ENCODE results near the gene ANGPTL8.

The ANGPTL8 gene

DNA sequence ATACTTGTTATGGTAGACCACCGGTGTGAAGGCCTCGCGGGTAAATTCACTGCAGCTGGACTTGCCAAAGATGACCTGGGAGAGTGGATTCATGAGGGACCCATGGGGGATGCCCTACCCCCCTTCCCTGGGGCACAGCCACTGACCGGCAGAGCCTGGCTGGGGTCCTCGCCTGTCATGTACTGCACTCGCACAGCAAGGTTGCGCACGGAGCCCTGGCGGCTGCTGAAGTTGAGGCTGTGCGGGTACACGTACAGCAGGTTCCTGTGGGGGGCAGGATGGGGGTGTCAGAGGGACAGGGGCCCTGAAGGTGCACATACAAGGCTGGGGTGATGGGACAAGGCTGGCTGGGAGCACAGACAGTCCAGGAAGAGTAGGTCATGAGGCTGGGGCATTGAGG, 1.4 kb upstream of the ANGPTL8 start:
- DNase-seq = no peak

DNA sequence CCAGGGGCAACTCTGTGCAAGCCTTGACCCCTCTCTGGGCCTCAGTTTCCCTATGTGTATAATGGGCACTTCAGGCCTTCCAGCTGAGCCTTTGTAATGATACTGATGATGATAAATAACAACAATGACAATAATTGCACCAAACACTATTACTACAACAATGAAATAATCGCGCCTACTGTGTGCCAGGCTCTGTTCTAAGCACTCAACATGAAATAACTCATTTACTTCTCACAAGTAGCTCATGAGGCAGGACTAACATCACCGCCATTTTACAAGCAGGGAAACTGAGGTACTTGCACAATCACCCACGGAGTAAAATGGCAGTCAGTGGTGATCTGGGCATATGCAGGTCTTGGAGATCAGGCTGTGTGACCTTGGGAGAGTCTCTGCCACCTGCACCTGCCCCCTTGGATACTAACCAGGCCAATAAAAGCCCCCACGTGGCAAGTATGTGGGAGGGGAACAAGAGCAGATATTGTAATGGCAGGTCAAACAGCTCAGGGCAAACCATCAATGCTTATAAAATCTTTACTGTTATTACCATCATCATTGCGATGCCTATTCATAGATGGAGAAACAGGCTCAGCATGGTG, 540 bp upstream of the ANGPTL8 start:
- no peak for DNase-seq

DNA sequence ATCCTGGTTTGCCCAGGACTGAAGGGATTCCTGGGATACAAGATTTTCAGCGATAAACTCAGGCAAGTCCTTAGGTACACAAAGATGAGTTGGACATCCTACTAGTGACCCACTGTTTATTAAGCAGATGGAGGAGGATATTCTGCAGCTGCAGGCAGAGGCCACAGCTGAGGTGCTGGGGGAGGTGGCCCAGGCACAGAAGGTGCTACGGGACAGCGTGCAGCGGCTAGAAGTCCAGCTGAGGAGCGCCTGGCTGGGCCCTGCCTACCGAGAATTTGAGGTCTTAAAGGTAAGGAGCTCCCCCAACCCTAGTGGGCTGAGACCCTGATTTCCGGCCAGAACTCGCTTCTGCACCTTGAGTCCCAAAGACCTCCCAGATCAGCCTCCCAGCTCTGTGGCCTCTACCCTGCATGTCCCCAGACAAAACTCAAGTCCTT, 607 bp downstream of the ANGPTL8 start:
- no peak for DNase-seq

DNA sequence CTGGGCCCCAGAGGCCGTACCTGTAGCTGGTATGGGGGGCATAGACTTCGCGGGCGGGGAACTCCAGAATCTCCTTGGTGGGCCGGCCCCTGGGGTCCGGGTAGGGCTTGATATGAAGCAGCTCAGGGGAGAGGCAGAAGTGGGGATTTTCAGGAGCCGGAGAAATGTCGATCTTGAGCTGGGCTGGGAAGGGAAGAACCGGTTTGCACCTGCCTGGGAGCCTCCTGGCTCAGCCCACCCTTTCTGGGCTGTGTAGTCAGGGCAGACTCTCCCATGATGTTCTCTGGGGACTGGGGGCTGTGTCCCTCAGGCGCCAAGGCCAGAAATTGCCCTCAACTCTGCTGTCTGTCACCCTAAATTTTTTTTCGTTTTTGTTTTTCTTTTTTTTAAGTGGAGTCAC, 2.6 kb downstream of the ANGPTL8 start:
- no peak for DNase-seq

- peak; percentile 84 for DNase-seq
Observed at GRCh38 chr19:11242864-11243797, 3.7 kb downstream of the ANGPTL8 start.

DNA sequence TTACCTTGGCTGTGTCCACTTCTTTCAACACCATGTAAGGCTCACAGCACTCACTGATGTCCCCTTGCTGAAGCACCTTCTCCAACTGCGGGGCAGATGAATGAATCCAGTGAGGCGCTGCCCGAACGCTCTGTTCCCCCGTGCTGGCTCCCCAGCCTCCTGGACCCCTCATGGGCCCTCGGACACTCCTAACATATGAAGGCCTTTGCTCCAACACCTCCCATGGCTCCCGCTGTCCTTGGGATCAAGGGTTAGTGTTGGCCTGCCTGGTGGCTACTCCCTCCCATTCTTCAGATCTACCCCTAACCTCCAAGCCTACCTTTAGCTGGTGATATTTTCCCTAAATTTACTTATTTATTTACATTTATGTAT, 4.4 kb downstream of the ANGPTL8 start:
- DNase-seq = no peak

DNA sequence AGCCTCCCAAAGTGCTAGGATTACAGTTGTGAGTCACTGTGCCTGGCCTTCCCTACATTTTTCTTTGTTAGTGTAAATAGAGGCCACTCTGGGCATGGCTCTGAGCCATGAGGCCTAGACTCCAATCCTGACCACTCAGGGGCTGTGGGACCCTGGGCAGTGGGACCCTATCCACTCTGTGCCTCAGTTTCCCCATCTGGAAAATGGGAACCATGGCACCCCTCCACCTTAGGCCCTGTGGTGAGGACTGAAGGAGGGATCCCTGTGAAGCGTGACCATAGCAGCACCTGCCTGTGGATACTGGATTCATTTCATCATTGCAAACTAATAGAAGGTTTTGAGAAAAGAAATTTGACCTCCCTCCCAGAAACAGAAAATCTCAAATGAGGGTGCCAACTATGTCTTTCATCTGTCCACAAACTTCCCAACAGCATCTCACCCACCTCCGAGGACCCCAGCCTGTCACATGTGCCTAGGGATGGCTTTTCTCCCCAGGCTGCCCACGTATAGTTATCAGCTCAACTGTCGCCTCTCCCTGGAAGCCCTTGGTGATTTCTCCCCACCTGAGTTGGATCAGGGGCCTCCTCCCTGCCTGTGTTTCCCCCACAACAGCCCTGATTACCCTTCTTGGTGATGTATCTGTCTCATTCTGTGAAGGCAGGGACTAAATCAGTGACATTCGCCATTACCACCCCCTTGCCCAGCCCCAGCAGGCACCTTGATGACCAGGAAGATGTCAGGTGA, 5.6 kb downstream of the ANGPTL8 start:
- no peak for DNase-seq

DNA sequence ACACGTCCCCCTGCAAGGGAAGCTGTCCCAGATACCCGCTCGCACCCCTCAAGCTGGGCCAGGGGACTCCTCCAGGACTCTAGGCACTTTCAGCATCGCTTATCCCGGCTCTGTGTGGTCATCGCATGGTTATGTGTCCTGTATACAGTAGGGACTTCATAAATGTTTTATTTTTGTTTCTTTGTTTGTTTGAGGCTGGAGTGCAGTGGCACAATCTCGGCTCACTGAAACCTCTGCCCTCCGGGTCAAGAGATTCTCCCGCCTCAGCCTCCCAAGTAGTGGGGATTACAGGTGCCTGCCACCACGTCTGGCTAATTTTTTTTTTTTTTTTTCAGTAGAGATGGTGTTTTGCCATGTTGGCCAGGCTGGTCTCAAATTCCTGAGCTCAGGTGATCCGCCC, 7.5 kb downstream of the ANGPTL8 start:
- DNase-seq = no peak

DNA sequence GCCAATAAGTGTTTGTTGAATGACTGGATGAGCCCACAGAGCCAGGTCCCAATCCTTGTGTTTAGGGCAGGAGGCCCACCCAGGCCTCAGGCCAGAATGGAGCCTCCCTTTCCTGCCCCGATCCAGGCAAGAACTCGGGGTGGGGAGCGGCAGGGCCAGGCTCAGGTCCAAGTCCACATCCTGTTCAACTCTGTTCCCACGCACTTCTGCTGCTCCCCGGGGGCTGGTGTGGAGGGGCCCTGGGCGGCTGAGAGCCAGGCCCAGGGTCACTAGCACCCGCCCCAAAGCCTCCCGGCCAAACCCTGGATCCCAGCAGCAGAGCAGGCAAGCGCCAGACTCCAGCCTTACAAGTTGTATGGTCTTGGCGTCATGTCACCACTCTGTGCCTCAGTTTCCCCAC, 8.0 kb downstream of the ANGPTL8 start:
- DNase-seq = no peak

GRCh38 chr19:11247934-11248333, 8.5 kb downstream of the ANGPTL8 start:
- DNase-seq = no peak

- DNase-seq = no peak
Observed at GRCh38 chr19:11248852-11249251, 9.4 kb downstream of the ANGPTL8 start.

DNA sequence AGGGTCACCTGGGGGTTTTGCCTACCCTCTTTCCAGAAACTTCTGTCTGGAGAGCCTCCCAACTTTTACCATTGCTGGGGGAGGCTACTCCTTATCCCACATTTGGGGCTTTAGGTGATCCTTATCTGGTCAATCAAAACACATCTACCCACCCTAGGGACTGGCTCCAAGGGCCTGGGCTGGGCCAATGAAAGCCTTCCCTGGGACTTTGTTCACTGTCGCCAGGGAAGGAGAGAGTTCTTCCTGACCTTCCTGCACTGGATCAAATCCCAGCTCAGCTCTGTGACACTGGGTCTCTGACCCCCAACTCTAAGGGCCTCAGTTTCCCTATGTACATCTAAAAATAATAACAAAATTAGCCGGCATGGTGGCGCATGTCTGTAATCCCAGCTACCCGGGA, 11.8 kb downstream of the ANGPTL8 start:
- DNase-seq = no peak

GRCh38 chr19:11251650-11252314, 12.4 kb downstream of the ANGPTL8 start:
- DNase-seq = no peak

- DNase-seq = no peak
Observed at GRCh38 chr19:11252665-11253355, 13.4 kb downstream of the ANGPTL8 start.

GRCh38 chr19:11254666-11255065, 15.2 kb downstream of the ANGPTL8 start:
- DNase-seq = no peak

DNA sequence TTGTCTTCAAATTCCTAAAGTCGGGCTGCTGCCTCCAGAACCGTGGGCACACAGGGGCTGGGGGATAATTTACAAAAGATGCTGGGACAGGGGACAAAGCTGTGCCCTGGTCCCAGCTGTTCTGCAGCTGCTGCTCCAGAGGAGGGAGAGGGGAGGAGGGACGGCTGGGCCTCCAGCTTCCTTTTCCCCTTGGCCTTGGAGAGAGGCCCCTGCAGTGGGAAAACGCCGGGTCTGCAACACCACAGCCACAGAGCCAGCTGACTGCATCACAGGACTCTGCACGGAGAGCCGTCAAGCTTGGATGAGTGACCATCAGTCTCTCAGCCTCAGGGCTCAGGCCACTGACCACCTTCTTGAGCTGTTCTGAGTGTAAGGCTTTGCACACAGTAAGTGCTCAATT, 16.8 kb downstream of the ANGPTL8 start:
- DNase-seq = no peak

DNA sequence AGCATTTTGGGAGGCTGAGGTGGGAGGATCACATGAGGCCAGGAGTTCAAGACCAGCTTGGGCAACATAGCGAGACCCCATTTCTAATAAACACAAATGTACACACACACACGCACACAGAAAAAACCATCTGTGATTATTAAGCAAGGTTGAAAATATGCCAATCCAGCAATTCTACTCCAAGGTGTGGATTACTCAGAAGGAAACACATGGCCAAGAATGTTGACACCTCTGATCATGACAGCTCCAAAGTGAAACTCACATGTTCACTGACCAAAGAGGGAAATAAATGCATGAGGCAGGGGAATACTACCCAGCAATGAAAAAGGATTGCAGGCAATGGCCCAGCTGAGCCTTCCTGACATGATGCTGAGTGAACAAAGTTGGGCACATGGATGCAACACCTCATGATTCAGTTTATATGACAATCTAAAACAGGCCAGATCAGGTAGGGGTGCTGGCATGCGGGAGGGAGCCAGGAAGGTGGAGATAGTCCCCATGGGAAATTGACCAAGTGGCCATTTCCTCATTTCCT, 18.5 kb downstream of the ANGPTL8 start:
- no peak for DNase-seq

GRCh38 chr19:11260996-11261395, 21.6 kb downstream of the ANGPTL8 start:
- DNase-seq = no peak

DNA sequence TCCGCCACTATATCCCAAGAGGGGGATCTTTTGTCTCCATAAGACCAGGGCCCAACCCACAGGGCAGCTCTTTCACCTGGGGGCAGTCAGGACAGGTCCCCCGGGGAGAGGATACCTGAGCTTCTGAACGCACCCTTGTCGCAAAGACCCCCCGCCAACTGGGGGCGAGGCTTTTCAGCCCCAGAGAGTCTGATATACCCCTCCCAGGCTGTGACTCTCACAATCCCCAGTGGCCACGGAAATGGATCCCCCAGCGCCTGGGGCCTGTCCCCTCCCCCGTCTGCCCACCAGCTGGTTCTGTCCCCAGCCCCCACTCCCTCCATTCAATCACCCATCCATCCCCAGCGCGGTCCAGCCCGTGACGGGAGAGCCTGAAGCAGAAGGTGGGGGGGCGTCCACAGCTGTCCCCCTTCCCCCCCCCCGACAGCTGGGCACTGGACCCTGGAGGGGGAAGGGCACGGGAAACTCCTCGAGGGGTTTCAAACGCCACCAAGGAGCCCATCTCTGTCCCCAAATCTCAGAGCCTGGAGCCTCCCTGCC, 22.1 kb downstream of the ANGPTL8 start:
- DNase-seq = no peak

DNA sequence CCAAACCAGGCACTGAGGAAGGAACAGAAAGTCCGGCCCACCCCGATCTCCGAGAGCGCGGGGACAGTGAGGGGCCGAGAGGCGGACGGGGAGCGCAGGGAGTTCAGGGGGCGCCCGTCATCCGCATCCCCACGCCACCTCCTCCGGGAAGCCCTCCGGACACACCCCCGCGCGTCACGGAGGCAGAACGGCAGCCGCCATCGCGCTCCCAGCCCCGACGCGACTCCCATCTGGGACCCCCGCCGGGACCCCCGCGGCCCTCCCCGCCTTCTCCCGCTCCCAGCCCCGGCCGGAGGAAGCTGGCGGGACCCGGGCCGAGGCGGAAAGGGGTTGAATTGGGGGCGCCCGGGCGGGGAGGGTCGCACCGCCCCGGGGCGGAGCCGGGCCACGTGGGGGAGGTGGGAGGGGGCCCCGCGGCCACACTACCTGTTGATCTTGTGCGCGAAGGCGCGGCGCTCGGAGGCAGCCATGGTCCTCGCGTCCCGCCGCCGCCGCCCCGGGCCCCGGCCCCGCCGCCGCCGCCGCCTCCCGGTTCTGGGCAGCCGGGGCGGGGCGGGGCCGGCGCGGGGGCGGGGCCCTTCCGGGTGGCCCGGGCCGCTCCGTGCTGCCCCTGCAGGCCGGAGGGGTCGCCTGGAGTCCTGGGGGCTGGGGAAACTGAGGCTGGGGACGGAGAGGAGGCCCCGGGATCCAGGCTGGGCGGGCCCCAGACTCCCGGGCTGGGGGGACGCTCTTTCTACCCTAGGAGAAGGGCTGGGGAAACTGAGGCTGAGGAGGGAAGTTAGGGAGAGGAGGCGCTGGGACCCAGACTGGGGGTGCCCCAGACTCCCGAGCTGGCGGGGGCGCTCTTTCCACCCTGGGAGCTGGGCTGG, 22.8 kb downstream of the ANGPTL8 start, which contains the start of gene DOCK6:
Gene DOCK6, minus strand, starts transcription at position 554 of the 869 bp plus-strand sequence. Its CDS starts 84 bp downstream, at position 470.
- peak; percentile 29 for DNase-seq

GRCh38 chr19:11263726-11264125, 24.3 kb downstream of the ANGPTL8 start:
- no peak for DNase-seq
